ENCODE measurements around the gene CPVL.
A peak's percentile ranks its signal among the peaks of the same experiment; 100 is the strongest.

The CPVL gene

GRCh38 chr7:29190349-29191045 lies 44.2 kb upstream of the CPVL start:
- no peak for DNase-seq (ENCODE audit: low read depth)

GRCh38 chr7:29189743-29190201 lies 43.4 kb upstream of the CPVL start:
- in situ Hi-C loops (cut with HindIII; ENCODE audit: low sequenced_read_pairs): no loop called here
- TF ChIP-seq, protein P1, sequence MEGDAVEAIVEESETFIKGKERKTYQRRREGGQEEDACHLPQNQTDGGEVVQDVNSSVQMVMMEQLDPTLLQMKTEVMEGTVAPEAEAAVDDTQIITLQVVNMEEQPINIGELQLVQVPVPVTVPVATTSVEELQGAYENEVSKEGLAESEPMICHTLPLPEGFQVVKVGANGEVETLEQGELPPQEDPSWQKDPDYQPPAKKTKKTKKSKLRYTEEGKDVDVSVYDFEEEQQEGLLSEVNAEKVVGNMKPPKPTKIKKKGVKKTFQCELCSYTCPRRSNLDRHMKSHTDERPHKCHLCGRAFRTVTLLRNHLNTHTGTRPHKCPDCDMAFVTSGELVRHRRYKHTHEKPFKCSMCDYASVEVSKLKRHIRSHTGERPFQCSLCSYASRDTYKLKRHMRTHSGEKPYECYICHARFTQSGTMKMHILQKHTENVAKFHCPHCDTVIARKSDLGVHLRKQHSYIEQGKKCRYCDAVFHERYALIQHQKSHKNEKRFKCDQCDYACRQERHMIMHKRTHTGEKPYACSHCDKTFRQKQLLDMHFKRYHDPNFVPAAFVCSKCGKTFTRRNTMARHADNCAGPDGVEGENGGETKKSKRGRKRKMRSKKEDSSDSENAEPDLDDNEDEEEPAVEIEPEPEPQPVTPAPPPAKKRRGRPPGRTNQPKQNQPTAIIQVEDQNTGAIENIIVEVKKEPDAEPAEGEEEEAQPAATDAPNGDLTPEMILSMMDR (IDR thresholded peaks at IDR 0.05; ENCODE audit: low read depth, low read length, missing control alignments): peak; percentile 93
- no peak for DNase-seq (ENCODE audit: low read depth)
- no peak overlapping the region for H3K4me3 ChIP-seq (ENCODE audit: low read depth, low read length)

More at GRCh38 chr7:29190349-29191045, 44.2 kb upstream of the CPVL start:
- no peak overlapping the region for H3K4me3 ChIP-seq (ENCODE audit: low read depth, low read length)
- TF ChIP-seq, protein P1 (IDR thresholded peaks at IDR 0.05; ENCODE audit: low read depth, low read length, missing control alignments): no peak
- in situ Hi-C loops (cut with HindIII; ENCODE audit: low sequenced_read_pairs): no loop called here

- no peak for DNase-seq (ENCODE audit: low read depth)
- in situ Hi-C loops (cut with HindIII; ENCODE audit: low sequenced_read_pairs): no loop called here
- TF ChIP-seq, protein P1 (IDR thresholded peaks at IDR 0.05; ENCODE audit: low read depth, low read length, missing control alignments): no peak
- H3K4me3 ChIP-seq (ENCODE audit: low read depth, low read length): no peak overlapping the region
Measured at GRCh38 chr7:29185613-29186012, 39.3 kb upstream of the CPVL start.

GRCh38 chr7:29184599-29184998 lies 38.3 kb upstream of the CPVL start:
- H3K4me3 ChIP-seq (ENCODE audit: low read depth, low read length): no peak overlapping the region
- DNase-seq (ENCODE audit: low read depth): no peak
- TF ChIP-seq, protein P1 (IDR thresholded peaks at IDR 0.05; ENCODE audit: low read depth, low read length, missing control alignments): no peak
- in situ Hi-C loops (cut with HindIII; ENCODE audit: low sequenced_read_pairs): no loop called here

GRCh38 chr7:29179115-29179514 lies 32.8 kb upstream of the CPVL start:
- DNase-seq (ENCODE audit: low read depth): no peak
- H3K4me3 ChIP-seq (ENCODE audit: low read depth, low read length): no peak overlapping the region
- TF ChIP-seq, protein P1 (IDR thresholded peaks at IDR 0.05; ENCODE audit: low read depth, low read length, missing control alignments): no peak
- in situ Hi-C loops (cut with HindIII; ENCODE audit: low sequenced_read_pairs): no loop called here

DNA sequence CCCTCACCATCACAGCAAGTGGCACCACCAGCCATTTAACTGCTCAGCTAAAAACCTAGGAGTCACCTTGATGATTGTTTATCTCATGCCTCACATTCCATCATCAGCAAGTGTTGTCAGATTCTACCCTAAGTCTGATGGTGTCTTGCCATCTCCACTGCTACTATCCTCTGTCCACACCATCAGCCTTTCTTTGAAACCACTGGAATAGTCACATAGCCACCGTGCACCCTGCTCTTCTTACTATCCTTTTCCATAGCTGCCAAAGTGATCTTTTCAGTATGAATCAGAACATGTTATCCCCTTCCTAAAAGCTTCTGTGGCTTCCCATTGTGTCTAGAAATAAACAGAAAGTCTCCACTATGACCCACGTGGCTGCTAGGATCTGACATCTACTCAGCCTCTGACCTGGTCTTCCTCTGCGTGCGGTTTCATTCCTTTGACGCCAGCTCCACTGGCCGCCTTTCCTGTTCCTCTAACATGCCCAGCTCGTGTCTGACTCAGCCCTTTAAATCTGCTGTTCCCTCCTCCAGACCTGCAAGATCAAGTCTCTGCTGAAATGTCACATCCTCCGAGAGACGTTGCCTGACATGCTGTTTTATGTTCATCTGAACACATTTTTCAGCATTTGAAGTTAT lies 31.7 kb upstream of the CPVL start:
- no peak for DNase-seq (ENCODE audit: low read depth)
- in situ Hi-C loops (cut with HindIII; ENCODE audit: low sequenced_read_pairs): no loop called here
- TF ChIP-seq, protein P1 (IDR thresholded peaks at IDR 0.05; ENCODE audit: low read depth, low read length, missing control alignments): no peak
- H3K4me3 ChIP-seq (ENCODE audit: low read depth, low read length): no peak overlapping the region

All from astrocyte of the cerebellum (primary cell).